ENCODE data around the gene MED8.
A peak's percentile ranks its signal among the peaks of the same experiment; 100 is the strongest.

The MED8 gene

GRCh38 chr1:43387976-43388599 lies 1.5 kb downstream of the MED8 start:
- peak overlapping the region; percentile 99 for H3K4me3 ChIP-seq (ENCODE audit: control insufficient read depth, low read depth, low read length)
- TF ChIP-seq, protein P1, sequence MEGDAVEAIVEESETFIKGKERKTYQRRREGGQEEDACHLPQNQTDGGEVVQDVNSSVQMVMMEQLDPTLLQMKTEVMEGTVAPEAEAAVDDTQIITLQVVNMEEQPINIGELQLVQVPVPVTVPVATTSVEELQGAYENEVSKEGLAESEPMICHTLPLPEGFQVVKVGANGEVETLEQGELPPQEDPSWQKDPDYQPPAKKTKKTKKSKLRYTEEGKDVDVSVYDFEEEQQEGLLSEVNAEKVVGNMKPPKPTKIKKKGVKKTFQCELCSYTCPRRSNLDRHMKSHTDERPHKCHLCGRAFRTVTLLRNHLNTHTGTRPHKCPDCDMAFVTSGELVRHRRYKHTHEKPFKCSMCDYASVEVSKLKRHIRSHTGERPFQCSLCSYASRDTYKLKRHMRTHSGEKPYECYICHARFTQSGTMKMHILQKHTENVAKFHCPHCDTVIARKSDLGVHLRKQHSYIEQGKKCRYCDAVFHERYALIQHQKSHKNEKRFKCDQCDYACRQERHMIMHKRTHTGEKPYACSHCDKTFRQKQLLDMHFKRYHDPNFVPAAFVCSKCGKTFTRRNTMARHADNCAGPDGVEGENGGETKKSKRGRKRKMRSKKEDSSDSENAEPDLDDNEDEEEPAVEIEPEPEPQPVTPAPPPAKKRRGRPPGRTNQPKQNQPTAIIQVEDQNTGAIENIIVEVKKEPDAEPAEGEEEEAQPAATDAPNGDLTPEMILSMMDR (conservative IDR thresholded peaks at IDR 0.05; ENCODE audit: control insufficient read depth, insufficient read depth, low read depth, low read length): no peak
- DNase-seq (ENCODE audit: low read depth): peak; percentile 50

- TF ChIP-seq, protein P1 (conservative IDR thresholded peaks at IDR 0.05; ENCODE audit: control insufficient read depth, insufficient read depth, low read depth, low read length): no peak
- H3K4me3 ChIP-seq (ENCODE audit: control insufficient read depth, low read depth, low read length): no peak overlapping the region
- no peak for DNase-seq (ENCODE audit: low read depth)
Observed at GRCh38 chr1:43386676-43387075, 2.9 kb downstream of the MED8 start.

DNA sequence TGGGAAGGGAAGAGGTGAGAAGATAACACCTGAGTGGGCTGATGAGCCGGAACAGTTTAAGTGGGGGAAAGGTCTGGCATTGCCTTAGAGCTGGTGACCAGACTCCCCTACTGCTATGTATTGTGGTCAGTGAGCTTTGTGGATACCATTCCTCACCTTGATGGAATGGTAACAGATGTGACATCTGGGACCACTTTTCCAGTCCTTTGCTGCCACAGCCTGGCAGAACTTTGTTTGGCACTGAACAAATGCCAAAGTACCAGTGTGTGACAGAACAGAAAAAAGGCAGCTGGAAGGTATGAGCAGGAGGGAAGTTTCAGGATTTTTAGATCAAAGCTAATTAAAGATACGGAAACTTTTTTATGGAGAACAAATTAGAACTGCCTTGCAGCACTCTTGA lies 6.2 kb downstream of the MED8 start:
- no peak overlapping the region for H3K4me3 ChIP-seq (ENCODE audit: control insufficient read depth, low read depth, low read length)
- DNase-seq (ENCODE audit: low read depth): no peak
- TF ChIP-seq, protein P1 (conservative IDR thresholded peaks at IDR 0.05; ENCODE audit: control insufficient read depth, insufficient read depth, low read depth, low read length): no peak

DNA sequence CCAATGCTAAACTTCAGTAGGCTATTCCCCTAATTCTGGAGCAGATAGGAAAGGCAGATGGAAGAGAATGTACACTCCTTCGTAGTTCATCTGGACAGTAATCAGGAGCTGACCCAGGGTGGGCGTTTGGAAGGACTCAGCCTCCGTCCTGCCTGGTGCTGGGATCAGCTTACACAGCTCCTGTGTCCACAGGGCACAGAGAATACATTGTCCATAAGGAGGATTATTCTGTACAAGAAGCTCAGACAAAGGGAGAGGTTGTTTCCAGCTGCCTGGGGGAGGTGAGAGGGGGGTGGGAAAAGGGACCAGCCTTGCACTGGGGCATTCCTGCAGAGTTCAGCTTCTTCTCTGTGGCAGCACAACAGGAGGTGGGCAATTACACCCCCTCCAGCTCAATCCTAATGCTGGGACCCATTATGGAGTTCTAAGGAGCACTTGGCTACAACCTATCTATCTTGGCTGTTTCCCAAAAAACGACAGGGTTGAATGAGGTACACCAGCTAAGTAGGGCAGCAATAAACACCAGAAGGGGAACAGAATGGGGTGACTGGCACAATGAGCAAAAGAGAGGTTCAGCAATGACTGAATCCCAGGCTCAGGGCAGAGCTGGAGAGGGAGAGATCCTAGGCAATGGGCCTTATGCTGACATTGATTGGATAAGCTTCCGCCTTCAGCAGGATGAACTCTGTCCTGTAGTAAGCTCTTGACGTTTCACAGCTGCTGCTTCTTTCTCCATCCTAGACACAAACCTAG lies 7.4 kb downstream of the MED8 start:
- DNase-seq (ENCODE audit: low read depth): no peak
- TF ChIP-seq, protein P1 (conservative IDR thresholded peaks at IDR 0.05; ENCODE audit: control insufficient read depth, insufficient read depth, low read depth, low read length): no peak
- H3K4me3 ChIP-seq (ENCODE audit: control insufficient read depth, low read depth, low read length): no peak overlapping the region

DNA sequence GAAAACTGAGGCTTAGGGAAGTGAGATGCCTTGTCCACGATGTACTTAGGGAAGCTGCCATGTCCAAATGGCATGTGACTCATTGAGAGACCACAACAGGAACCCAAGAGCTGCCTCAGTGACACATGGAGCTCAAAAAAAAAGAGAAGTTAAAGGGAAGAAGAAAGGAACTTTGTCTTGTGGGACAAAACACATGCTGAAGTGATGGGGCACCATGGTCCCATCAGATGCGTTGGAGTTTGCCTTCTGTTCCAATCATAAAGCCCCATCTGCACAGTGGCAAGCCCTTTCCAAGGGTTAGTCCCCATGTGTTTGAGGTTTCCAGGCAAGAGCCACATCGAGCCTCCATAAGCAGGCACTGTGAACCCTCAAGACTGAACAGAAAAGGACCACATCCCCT lies 8.0 kb downstream of the MED8 start:
- no peak for DNase-seq (ENCODE audit: low read depth)
- H3K4me3 ChIP-seq (ENCODE audit: control insufficient read depth, low read depth, low read length): no peak overlapping the region
- TF ChIP-seq, protein P1 (conservative IDR thresholded peaks at IDR 0.05; ENCODE audit: control insufficient read depth, insufficient read depth, low read depth, low read length): no peak

DNA sequence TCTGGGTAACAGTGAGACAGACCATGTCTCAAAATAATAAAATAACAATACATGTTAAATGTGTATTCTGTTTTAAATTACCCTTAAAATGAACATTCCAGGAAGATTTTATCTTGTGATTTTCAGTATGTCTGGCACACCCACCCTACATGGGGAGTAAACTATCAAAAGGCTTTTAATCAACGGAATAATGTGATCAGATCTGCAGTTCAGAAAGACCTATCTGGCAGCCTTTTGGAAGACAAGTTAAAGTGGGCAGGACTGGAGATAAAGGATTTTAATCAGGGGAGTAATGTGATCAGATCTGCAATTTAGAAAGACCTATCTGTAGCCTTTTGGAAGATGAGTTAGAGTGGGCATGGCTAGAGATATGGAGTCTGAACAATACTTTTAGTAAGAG lies 10.1 kb downstream of the MED8 start:
- no peak overlapping the region for H3K4me3 ChIP-seq (ENCODE audit: control insufficient read depth, low read depth, low read length)
- TF ChIP-seq, protein P1 (conservative IDR thresholded peaks at IDR 0.05; ENCODE audit: control insufficient read depth, insufficient read depth, low read depth, low read length): no peak
- no peak for DNase-seq (ENCODE audit: low read depth)

Measured in fibroblast of mammary gland (primary cell).